Transverse colon (tissue), 4 donors: Measurements from ENCODE around the gene FXYD2. TPM values are rescaled to one million over a fixed set of nuclear protein-coding genes. Genes with fewer than 3 reads are reported as not detected.

Experiments
- DNase-seq: peaks from one replicate; pipeline ENCODE4 v3.0.0-alpha.2; 2019
- H3K27ac ChIP-seq, 4 donors: fragments of 200-600 bp; sonication (generic); 2 replicates each; pipeline ENCODE4 v1.5.1; 2016 to 2018; ENCODE audit warnings: inconsistent platforms in 4 of 4
- H3K27me3 ChIP-seq: fragments of 200-600 bp; sonication (generic); 2 replicates; pipeline ENCODE4 v1.5.1; 2017; ENCODE audit warnings: inconsistent platforms
- H3K36me3 ChIP-seq, 4 donors: fragments of 200-600 bp; sonication (generic); 2 replicates each; pipeline ENCODE4 v1.5.1; 2017 to 2019; ENCODE audit warnings: inconsistent platforms in 4 of 4
- H3K4me1 ChIP-seq, 4 donors: fragments of 200-600 bp; sonication (generic); 2 replicates each; pipeline ENCODE4 v1.5.1; 2017 to 2020; ENCODE audit warnings: inconsistent platforms in 4 of 4
- H3K4me3 ChIP-seq, 4 donors: fragments of 200-600 bp; sonication (generic); 1 replicate in 1 of 4; 2 replicates in 3 of 4; pipeline versions ENCODE4 v1.5.1 to v1.6.1; 2017 to 2019; ENCODE audit warnings: inconsistent platforms in 4 of 4
- H3K9me3 ChIP-seq, 2 donors: fragments of 200-600 bp; sonication (generic); 2 replicates each; pipeline ENCODE4 v1.5.1; 2017 to 2019; ENCODE audit warnings: inconsistent platforms in 2 of 2
- CTCF ChIP-seq, 5 experiments: fragments of 200-600 bp in 3 of 5; fragments of 450-650 bp in 2 of 5; sonication (generic) in 3 of 5; IDR thresholded peaks; 1 replicate in 2 of 5; 2 replicates in 3 of 5; pipeline ENCODE4 v1.5.1; 2016 to 2017; ENCODE audit warnings: antibody characterized with exemption in 5 of 5, inconsistent platforms in 3 of 5, mild to moderate bottlenecking in 2 of 5, moderate library complexity in 1 of 5
- EP300 ChIP-seq: sonication (generic); formaldehyde crosslinking; IDR thresholded peaks from one replicate; pipeline ENCODE4 v1.6.1; 2017; ENCODE audit warnings: antibody characterized with exemption, low read depth
- POLR2A ChIP-seq: fragments of 450-650 bp; IDR thresholded peaks from one replicate; pipeline ENCODE4 v1.6.1; 2016; ENCODE audit warnings: antibody characterized with exemption, mild to moderate bottlenecking, moderate library complexity
- POLR2AphosphoS5 ChIP-seq, 3 donors: sonication (generic); formaldehyde crosslinking; IDR thresholded peaks; one replicate each; pipeline ENCODE4 v1.6.1; 2016; ENCODE audit warnings: antibody characterized with exemption in 3 of 3
- WGBS, 2 donors: methylation state at CpG; one replicate each; pipeline ENCODE4 v1.1.5; 2018; ENCODE audit warnings: low coverage in 1 of 2; 5-methylcytosine and 5-hydroxymethylcytosine counted together
- in situ Hi-C, 4 donors: fragments of 200-750 bp; cut with MboI; loops; one replicate each; pipeline versions ENCODE4 v1.15.0 to v1.15.1; 2017; ENCODE audit warnings: low sequenced_read_pairs in 3 of 4, low pct_ligation_motif_present in 1 of 4, low pct_unique_long_range_greater_than_20kb in 1 of 4
- intact Hi-C: fragments of 100-400 bp; cut with DNase I; formaldehyde crosslinking; loops from one replicate; pipeline ENCODE4 v1.15.1; 2023; ENCODE audit warnings: low total_unique reads
- total RNA-seq, 4 donors: library from RNA; depleted of rRNA; stranded (reverse); fragments of >200 nt; gene quantifications; one replicate each; pipeline ENCODE4 v1.1.0, GENCODE V29; 2016

FXYD2 gene
- total RNA-seq, 4 donors from 2014 or later, result 0.64 to 1.2 (median 1.1) TPM; not detected in 1

- Histone ChIP-seq H3K27ac (peak overlapping the region in 1 of 4 donors; percentile 14), H3K4me3 (peak overlapping the region in 3 of 4 donors; percentile 27 to 50 (median 41)), H3K36me3 (no peaks in the 10 kb centered on the region), H3K9me3 (no peaks in the 10 kb centered on the region), H3K27me3 (peaks cover 51% of the 10 kb centered on the region), H3K4me1 (peaks cover 9 to 21% (median 16%) of the 10 kb centered on the region in 4 donors)
- TF ChIP-seq EP300, result no peak
- no peak for TF ChIP-seq CTCF (IDR thresholded peaks at IDR 0.05)
- TF ChIP-seq POLR2AphosphoS5 (IDR thresholded peaks at IDR 0.05), result no peak
- no peak for TF ChIP-seq POLR2A
- WGBS, 2 donors, result 7% methylated on average over 16 of the region's 35 CpGs; no CpG with 5 or more reads in 1 of the 2 donors
- in situ Hi-C loops, result loop anchor here in 1 of 4 donors (25.0 kb wide), 1 partner anchor 359 kb away; no protein-coding TSS in a partner anchor
- intact Hi-C loops, result no loop called here
- no peak for DNase-seq
Measured at GRCh38 chr11:117796456-117796871, 28.1 kb downstream of the FXYD2 start.

GRCh38 chr11:117795638-117796455 is 28.7 kb downstream of the FXYD2 start:
- 15% methylated on average over 47 of the region's 53 CpGs; no CpG with 5 or more reads in 1 of the 2 donors for WGBS, 2 donors
- no peaks in the 10 kb centered on the region for H3K36me3 ChIP-seq
- H3K9me3 ChIP-seq, result no peaks in the 10 kb centered on the region
- TF ChIP-seq POLR2A, result no peak
- no peak for TF ChIP-seq CTCF (IDR thresholded peaks at IDR 0.05)
- TF ChIP-seq EP300, result no peak
- TF ChIP-seq POLR2AphosphoS5 (IDR thresholded peaks at IDR 0.05), result no peak
- intact Hi-C loops, result no loop called here
- no peak overlapping the region for H3K27ac ChIP-seq
- H3K4me3 ChIP-seq, result peak overlapping the region in 3 of 4 donors; percentile 27 to 50 (median 41)
- H3K4me1 ChIP-seq, result peaks cover 9 to 21% (median 16%) of the 10 kb centered on the region in 4 donors
- in situ Hi-C loops, result loop anchor here in 1 of 4 donors (25.0 kb wide), 1 partner anchor 359 kb away; no protein-coding TSS in a partner anchor
- peaks cover 51% of the 10 kb centered on the region for H3K27me3 ChIP-seq
- no peak for DNase-seq

GRCh38 chr11:117794772-117795629 is 29.5 kb downstream of the FXYD2 start:
- in situ Hi-C loops, result loop anchor here in 1 of 4 donors (25.0 kb wide), 1 partner anchor 358 kb away; no protein-coding TSS in a partner anchor
- Histone ChIP-seq H3K27ac (no peak overlapping the region), H3K36me3 (no peaks in the 10 kb centered on the region), H3K27me3 (peaks cover 51% of the 10 kb centered on the region), H3K9me3 (no peaks in the 10 kb centered on the region), H3K4me3 (no peak overlapping the region), H3K4me1 (peaks cover 9 to 21% (median 16%) of the 10 kb centered on the region in 4 donors)
- no peak for DNase-seq
- TF ChIP-seq POLR2AphosphoS5 (IDR thresholded peaks at IDR 0.05), result no peak
- TF ChIP-seq CTCF (IDR thresholded peaks at IDR 0.05), result no peak
- TF ChIP-seq POLR2A, result no peak
- TF ChIP-seq EP300, result no peak
- 71 to 79% methylated on average over 10 to 29 of the region's 29 CpGs for WGBS, 2 donors
- intact Hi-C loops, result no loop called here
